ENCODE data around the gene RAB6A.

The RAB6A gene

DNA sequence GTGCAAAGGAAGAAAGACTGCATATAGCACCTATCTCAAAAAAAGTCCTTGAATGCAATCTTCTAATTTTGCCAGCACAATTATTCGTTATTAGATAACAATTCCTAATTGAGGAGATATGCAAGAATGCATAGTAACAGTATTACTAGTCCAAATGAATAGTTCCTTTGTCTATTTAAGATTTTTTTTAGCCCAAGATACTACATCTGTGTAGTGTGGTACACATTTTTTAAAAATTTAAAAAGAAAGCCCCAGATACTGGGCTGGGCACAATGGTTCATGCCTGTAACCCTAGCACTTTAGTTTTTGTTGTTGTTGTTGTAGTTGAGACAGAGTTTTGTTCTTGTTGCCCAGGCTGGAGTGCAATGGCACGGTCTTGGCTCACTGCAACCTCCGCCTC lies 43.7 kb downstream of the RAB6A start:
- no peak overlapping the region for H3K27ac ChIP-seq
- DNase-seq (ENCODE audit: low spot score) = no peak
- TF ChIP-seq, protein P1, sequence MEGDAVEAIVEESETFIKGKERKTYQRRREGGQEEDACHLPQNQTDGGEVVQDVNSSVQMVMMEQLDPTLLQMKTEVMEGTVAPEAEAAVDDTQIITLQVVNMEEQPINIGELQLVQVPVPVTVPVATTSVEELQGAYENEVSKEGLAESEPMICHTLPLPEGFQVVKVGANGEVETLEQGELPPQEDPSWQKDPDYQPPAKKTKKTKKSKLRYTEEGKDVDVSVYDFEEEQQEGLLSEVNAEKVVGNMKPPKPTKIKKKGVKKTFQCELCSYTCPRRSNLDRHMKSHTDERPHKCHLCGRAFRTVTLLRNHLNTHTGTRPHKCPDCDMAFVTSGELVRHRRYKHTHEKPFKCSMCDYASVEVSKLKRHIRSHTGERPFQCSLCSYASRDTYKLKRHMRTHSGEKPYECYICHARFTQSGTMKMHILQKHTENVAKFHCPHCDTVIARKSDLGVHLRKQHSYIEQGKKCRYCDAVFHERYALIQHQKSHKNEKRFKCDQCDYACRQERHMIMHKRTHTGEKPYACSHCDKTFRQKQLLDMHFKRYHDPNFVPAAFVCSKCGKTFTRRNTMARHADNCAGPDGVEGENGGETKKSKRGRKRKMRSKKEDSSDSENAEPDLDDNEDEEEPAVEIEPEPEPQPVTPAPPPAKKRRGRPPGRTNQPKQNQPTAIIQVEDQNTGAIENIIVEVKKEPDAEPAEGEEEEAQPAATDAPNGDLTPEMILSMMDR (IDR thresholded peaks at IDR 0.05) = no peak
- no peak overlapping the region for H3K4me3 ChIP-seq

DNA sequence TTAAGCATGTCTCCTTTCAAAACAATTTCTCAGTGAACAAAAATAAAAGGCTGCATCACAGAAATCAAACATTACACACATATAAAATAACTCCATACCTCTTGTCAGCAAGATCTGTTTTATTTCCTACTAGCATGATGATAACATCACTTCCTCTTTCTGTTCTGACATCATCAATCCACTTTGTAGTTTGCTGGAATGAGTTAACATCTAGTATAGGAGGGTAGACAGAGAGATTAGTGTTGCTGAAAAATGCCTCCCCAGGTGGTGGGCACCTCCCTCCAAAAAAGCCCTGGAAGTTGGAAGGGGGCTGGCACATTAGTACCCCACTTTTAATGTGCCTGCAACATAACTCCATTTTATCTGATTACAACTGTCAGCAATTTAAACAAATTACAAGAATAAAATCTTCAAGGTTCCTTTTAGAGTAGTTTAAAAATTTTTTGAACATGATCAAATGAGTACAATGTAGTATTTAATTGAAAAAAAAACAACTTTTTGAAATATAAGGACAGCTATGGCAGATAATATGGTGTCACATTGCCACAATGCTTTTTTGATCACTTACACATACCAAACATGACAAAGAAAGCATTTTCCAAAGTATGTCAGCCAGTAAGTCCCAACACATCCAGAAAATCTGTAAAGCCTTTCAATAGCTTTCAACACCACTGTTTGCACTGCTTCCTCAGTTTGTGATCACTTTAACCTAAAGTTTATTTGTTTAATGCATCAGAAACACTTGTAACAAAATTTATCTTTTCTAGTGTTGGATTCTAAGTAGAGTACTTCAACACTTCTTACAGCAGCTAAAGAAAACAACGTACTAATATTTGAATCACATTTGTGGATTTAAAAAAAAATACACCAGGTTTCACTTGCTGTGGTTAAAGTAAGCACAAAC lies 44.5 kb downstream of the RAB6A start:
- TF ChIP-seq, protein P1 (IDR thresholded peaks at IDR 0.05) = no peak
- H3K27ac ChIP-seq = no peak overlapping the region
- no peak for DNase-seq (ENCODE audit: low spot score)
- no peak overlapping the region for H3K4me3 ChIP-seq

DNA sequence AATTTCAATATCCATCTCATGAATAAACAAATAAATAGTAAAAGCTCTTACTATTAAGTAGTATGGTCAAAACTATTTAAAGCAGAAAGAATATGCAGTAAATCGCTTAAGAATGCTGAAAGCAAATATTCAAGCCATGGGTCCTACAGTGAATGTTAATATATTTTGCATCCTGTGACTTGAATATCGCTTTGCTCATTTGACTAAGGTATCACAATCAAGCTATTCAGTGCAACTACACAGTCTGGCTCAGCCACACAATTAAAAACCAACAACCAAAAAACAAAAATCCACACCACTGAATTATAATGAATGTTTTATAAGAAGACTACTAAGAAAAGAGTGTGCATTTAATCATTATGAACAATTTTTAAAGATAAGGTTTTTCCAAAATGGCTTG lies 45.3 kb downstream of the RAB6A start:
- H3K27ac ChIP-seq = no peak overlapping the region
- TF ChIP-seq, protein P1 (IDR thresholded peaks at IDR 0.05) = no peak
- DNase-seq (ENCODE audit: low spot score) = no peak
- no peak overlapping the region for H3K4me3 ChIP-seq

DNA sequence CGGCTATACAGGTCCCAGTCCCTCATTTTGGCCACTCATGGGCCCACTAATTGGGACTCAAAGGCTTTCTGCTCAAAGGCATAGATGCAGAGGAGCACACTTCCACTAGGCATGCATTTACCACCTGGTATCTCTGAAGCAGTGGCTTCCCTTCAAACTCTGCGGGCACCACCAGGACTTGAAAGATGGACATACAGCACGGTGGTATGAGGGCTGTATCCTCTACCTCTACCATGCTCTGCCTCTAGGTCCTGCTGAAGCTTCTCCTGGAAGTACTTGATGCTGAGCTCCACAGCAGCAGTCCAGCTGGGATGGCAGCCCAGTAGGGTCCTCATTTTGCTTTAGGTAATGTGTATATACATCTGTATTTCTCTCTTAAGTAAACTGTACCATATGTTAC lies 49.9 kb downstream of the RAB6A start:
- no peak overlapping the region for H3K27ac ChIP-seq
- H3K4me3 ChIP-seq = no peak overlapping the region
- DNase-seq (ENCODE audit: low spot score) = no peak
- TF ChIP-seq, protein P1 (IDR thresholded peaks at IDR 0.05) = no peak

DNA sequence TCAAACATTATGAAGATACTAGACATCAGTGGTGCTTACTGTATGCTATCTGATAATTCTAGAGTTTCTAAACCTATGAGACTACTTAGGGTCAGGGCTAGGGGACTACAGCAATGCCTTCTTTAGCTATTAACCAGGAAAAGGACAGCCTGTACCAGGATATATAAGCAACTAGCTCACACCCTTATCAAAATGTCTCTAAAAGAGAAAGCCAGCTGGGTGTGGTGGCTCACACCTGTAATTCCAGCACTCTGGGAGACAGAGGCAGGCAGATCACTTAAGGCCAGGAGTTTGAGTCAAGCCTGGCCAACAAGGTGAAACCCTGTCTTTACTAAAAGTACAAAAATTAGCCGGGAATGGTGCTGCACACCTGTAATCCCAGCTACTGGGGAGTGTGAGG lies 55.8 kb downstream of the RAB6A start:
- TF ChIP-seq, protein P1 (IDR thresholded peaks at IDR 0.05) = no peak
- H3K27ac ChIP-seq = no peak overlapping the region
- H3K4me3 ChIP-seq = no peak overlapping the region
- DNase-seq (ENCODE audit: low spot score) = no peak

DNA sequence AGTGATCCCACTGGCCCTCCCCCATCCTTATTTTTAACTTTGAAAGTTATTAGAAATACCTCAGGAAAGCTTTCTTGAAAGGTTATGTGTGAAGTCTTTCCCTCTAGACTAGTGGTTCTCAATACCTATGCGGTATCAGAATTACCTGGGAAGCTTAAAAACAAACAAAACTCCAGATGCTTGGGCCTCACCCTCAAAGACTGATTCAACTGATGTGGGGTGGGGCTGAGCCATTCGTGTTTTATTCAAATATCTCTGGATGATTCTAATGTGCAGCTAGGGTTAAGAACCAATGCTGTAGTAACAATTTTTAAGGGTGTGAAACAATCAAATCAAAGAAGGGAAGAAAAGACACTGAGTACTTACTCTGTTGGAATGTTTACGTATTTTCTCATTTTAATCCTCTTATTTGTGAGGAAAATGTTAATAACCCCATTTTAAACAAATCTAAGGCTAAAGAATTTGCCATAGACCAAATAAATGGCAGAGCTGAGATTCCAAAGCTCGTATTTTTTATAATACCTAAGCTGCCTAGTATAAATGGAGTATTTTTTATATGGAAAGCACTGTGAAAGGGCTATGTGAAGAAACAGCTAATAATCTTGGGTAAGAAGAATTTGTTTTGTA lies 66.9 kb downstream of the RAB6A start:
- H3K27ac ChIP-seq = no peak overlapping the region
- DNase-seq (ENCODE audit: low spot score) = no peak

More for the DNA sequence above, 66.9 kb downstream of the RAB6A start:
- H3K4me3 ChIP-seq = no peak overlapping the region
- TF ChIP-seq, protein P1 (IDR thresholded peaks at IDR 0.05) = no peak
